Measurements from ENCODE around the gene RYR1. TPM values are rescaled to one million over a fixed set of nuclear protein-coding genes. Genes with fewer than 3 reads are reported as not detected.
A peak's percentile ranks its signal among the peaks of the same experiment; 100 is the strongest.

Gene RYR1
- total and polyA plus RNA-seq, 10 of the 15 experiments (the other 5 are each of a cell fraction or from before 2014, with no cell fraction given), result under 0.01 to 0.32 (median 0.07) TPM; not detected in 1

GRCh38 chr19:38543807-38544568, 110.5 kb downstream of the RYR1 start (continued):
- no peak for TF ChIP-seq SUPT20H (IDR thresholded peaks at IDR 0.05; ENCODE audit: borderline replicate concordance, control insufficient read depth, low read depth, low read length)
- TF ChIP-seq RELB (IDR thresholded peaks at IDR 0.05; ENCODE audit: low read depth), result peak; percentile 62; the same call in 1 of the 2 replicates
- no peak for TF ChIP-seq RFX5 (IDR thresholded peaks at IDR 0.05; ENCODE audit: low read depth, low read length)
- TF ChIP-seq, protein P1, sequence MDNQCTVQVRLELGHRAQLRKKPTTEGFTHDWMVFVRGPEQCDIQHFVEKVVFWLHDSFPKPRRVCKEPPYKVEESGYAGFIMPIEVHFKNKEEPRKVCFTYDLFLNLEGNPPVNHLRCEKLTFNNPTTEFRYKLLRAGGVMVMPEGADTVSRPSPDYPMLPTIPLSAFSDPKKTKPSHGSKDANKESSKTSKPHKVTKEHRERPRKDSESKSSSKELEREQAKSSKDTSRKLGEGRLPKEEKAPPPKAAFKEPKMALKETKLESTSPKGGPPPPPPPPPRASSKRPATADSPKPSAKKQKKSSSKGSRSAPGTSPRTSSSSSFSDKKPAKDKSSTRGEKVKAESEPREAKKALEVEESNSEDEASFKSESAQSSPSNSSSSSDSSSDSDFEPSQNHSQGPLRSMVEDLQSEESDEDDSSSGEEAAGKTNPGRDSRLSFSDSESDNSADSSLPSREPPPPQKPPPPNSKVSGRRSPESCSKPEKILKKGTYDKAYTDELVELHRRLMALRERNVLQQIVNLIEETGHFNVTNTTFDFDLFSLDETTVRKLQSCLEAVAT (IDR thresholded peaks at IDR 0.05), result 0 out of 2 replicates have a peak, but pooled peaks have one; percentile 11
- TF ChIP-seq RCOR1 (conservative IDR thresholded peaks at IDR 0.05; ENCODE audit: low read depth, low read length), result 0 out of 2 replicates have a peak, but pooled peaks have one; percentile 21
- peak; percentile 100 for TF ChIP-seq SMARCA5 (IDR thresholded peaks at IDR 0.05)
- TF ChIP-seq CBX5 (IDR thresholded peaks at IDR 0.05; ENCODE audit: low read depth), result no peak
- TF ChIP-seq, protein P2, sequence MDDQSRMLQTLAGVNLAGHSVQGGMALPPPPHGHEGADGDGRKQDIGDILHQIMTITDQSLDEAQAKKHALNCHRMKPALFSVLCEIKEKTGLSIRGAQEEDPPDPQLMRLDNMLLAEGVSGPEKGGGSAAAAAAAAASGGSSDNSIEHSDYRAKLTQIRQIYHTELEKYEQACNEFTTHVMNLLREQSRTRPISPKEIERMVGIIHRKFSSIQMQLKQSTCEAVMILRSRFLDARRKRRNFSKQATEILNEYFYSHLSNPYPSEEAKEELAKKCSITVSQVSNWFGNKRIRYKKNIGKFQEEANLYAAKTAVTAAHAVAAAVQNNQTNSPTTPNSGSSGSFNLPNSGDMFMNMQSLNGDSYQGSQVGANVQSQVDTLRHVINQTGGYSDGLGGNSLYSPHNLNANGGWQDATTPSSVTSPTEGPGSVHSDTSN (IDR thresholded peaks at IDR 0.05; ENCODE audit: insufficient replicate concordance, low read depth, low read length), result peak; percentile 93
